K562 (cell line): ENCODE data around the gene PRKCB. TPM values are rescaled to one million over a fixed set of nuclear protein-coding genes. Genes with fewer than 3 reads are reported as not detected.

Experiments
- C11orf30 ChIP-seq: fragments of 450-650 bp; IDR thresholded peaks from 2 replicates; pipeline ENCODE4 v1.6.1; 2016; ENCODE audit warnings: low read depth, mild to moderate bottlenecking
- CBFA2T3 ChIP-seq: fragments of 450-650 bp; IDR thresholded peaks from 2 replicates; pipeline ENCODE4 v1.6.1; 2017
- CHAMP1 ChIP-seq: fragments of 450-650 bp; IDR thresholded peaks from 2 replicates; pipeline ENCODE4 v1.6.1; 2016; ENCODE audit warnings: mild to moderate bottlenecking
- COPS2 ChIP-seq: fragments of 450-650 bp; conservative IDR thresholded peaks from 2 replicates; pipeline ENCODE4 v1.6.1; 2016; ENCODE audit warnings: mild to moderate bottlenecking, moderate library complexity
- DPF2 ChIP-seq: fragments of 450-650 bp; IDR thresholded peaks from 2 replicates; pipeline ENCODE4 v1.6.1; 2016
- FOXK1 ChIP-seq: sonication (generic); formaldehyde crosslinking; IDR thresholded peaks from 2 replicates; pipeline ENCODE4 v1.8.0; 2022; ENCODE audit warnings: missing genetic modification reagents, mild to moderate bottlenecking, borderline replicate concordance
- GABPB1 ChIP-seq: sonication (generic); formaldehyde crosslinking; IDR thresholded peaks from 2 replicates; pipeline ENCODE4 v1.8.0; 2022; ENCODE audit warnings: mild to moderate bottlenecking, missing genetic modification reagents
- GATAD2A ChIP-seq: fragments of 450-650 bp; IDR thresholded peaks from 2 replicates; pipeline ENCODE4 v1.6.1; 2017
- JUND ChIP-seq, 2 experiments: IDR thresholded peaks; 2 replicates in 1 of 2; 3 replicates in 1 of 2; pipeline ENCODE4 v1.6.1; 2011; ENCODE audit warnings: borderline replicate concordance in 2 of 2, low read depth in 2 of 2, low read length in 2 of 2, improper control_type of control experiment in 1 of 2, missing biosample characterization in 1 of 2, missing genetic modification characterization in 1 of 2, missing genetic modification reagents in 1 of 2
- LEF1 ChIP-seq: fragments of 450-650 bp; IDR thresholded peaks from 2 replicates; pipeline ENCODE4 v1.6.1; 2016; ENCODE audit warnings: mild to moderate bottlenecking
- NR4A1 ChIP-seq, 2 experiments: fragments of 250-450 bp in 1 of 2; fragments of 450-650 bp in 1 of 2; sonication (Bioruptor Pico) in 1 of 2; IDR thresholded peaks; 2 replicates each; pipeline versions ENCODE4 v1.4.0 to v1.6.1; 2016 to 2020; ENCODE audit warnings: mild to moderate bottlenecking in 2 of 2, missing compliant biosample characterization in 1 of 2, missing genetic modification characterization in 1 of 2, moderate library complexity in 1 of 2
- PRPF4 ChIP-seq: fragments of 200-400 bp; formaldehyde crosslinking; IDR thresholded peaks from one replicate; pipeline ENCODE4 v1.6.1; 2017; ENCODE audit warnings: low read length, low read depth, mild to moderate bottlenecking; ENCODE audit not compliant: insufficient read depth, poor library complexity, severe bottlenecking
- RBM15 ChIP-seq: fragments of 200-400 bp; formaldehyde crosslinking; IDR thresholded peaks from 2 replicates; pipeline ENCODE4 v1.6.1; 2018; ENCODE audit warnings: mild to moderate bottlenecking, low read length, moderate library complexity; ENCODE audit not compliant: insufficient read depth
- SLC30A9 ChIP-seq: fragments of 250-450 bp; sonication (Bioruptor Pico); IDR thresholded peaks from 2 replicates; pipeline ENCODE4 v1.8.0; 2022; ENCODE audit warnings: mild to moderate bottlenecking, moderate library complexity
- SMARCA4 ChIP-seq: fragments of 450-650 bp; IDR thresholded peaks from 2 replicates; pipeline ENCODE4 v1.6.1; 2016
- TBP ChIP-seq: optimal IDR thresholded peaks from 2 replicates; pipeline ENCODE3; 2011; ENCODE audit warnings: low read depth, low read length, improper control_type of control experiment
- ZNF24 ChIP-seq: fragments of 450-650 bp; IDR thresholded peaks from 2 replicates; pipeline ENCODE4 v1.6.1; 2016
- ZNF280A ChIP-seq: fragments of 450-650 bp; IDR thresholded peaks from 2 replicates; pipeline ENCODE4 v1.6.1; 2018; ENCODE audit warnings: mild to moderate bottlenecking, low read depth; ENCODE audit not compliant: partially characterized antibody
- ZNF79 ChIP-seq: fragments of 250-450 bp; sonication (Bioruptor Pico); IDR thresholded peaks from 2 replicates; pipeline ENCODE4 v1.4.0; 2020; ENCODE audit warnings: low read depth, mild to moderate bottlenecking, moderate library complexity
- polyA plus RNA-seq, 8 experiments: library from polyadenylated mRNA; depleted of rRNA in 4 of 8; stranded (reverse) in 5 of 8; unstranded in 3 of 8; fragments of >200 nt; fragmentation: Nextera tagmentation in 2 of 8; fragmentation: Illumina TruSeq in 1 of 8; extraction: Ambion mirVana in 2 of 8; extraction: Trizol in 1 of 8; gene quantifications; 2 replicates each; pipeline versions ENCODE4 v1.2.1 to v1.2.3, GENCODE V29; 2011 to 2014; ENCODE audit warnings: inconsistent platforms in 1 of 8, missing spikeins in 1 of 8
- total RNA-seq, 7 experiments: library from RNA; depleted of rRNA in 6 of 7; stranded (reverse); fragments of >200 nt in 6 of 7; fragmentation: Illumina TruSeq in 2 of 7; extraction: Trizol in 2 of 7; gene quantifications; 2 replicates each; pipeline versions ENCODE4 v1.2.1 to v1.2.3, GENCODE V29; 2011 to 2021; ENCODE audit warnings: low replicate concordance in 1 of 7
- TF ChIP-seq, protein P1 (sequence below): fragments of 450-650 bp; IDR thresholded peaks from 2 replicates; pipeline ENCODE4 v1.6.1; 2016; ENCODE audit warnings: antibody characterized with exemption
- TF ChIP-seq, protein P2 (sequence below): sonication (generic); formaldehyde crosslinking; IDR thresholded peaks from 2 replicates; pipeline ENCODE4 v1.8.0; 2023; ENCODE audit warnings: mild to moderate bottlenecking, missing genetic modification reagents

PRKCB gene
- total and polyA plus RNA-seq, 9 of the 15 experiments (the other 6 are each of a cell fraction or from before 2014, with no cell fraction given) = 49.9 to 276 (median 148) TPM

DNA sequence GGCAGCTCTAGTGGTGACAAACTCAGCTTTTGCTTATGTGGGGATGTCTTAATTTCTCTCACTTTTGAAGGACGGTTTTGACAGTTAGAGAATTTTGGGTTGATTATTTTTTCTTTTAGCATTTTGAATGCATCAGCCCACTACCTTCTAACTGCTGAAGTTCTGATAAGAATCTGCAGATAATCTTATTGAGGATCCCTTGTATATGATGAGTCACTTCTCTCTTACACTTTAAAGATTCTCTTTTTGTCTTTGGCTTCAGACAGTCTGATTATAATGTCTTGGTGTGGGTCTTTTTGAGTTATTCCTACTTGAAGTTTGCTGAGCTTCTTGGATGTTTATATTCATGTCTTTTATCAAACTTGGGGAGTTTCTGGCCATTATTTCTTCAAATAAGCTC is 5.5 kb upstream of the PRKCB start (continued):
- TF ChIP-seq ZNF79 (CRISPR knock-in tag) (no peak), COPS2 (no peak), FOXK1 (no peak), DPF2 (peak; percentile 24; the same call in 1 of the 2 replicates), NR4A1 (CRISPR knock-in tag; IDR thresholded peaks at IDR 0.05) (no peak), NR4A1 (tag; IDR thresholded peaks at IDR 0.05) (no peak), LEF1 (no peak), RBM15 (no peak), CBFA2T3 (no peak), SLC30A9 (CRISPR knock-in tag) (no peak), TBP (no peak), CHAMP1 (0 out of 2 replicates have a peak, but pooled peaks have one; percentile 28), C11orf30 (peak; percentile 29; the same call in 1 of the 2 replicates), PRPF4 (no peak), JUND (IDR thresholded peaks at IDR 0.05; ENCODE audit: borderline replicate concordance, low read depth, low read length) (peak; percentile 28; the same call in 1 of the 2 replicates), JUND (tag; IDR thresholded peaks at IDR 0.05; ENCODE audit: borderline replicate concordance, low read depth, low read length) (0 out of 3 replicates have a peak, but pooled peaks have one; percentile 30), ZNF24 (no peak), GATAD2A (no peak), SMARCA4 (0 out of 2 replicates have a peak, but pooled peaks have one; percentile 33), ZNF280A (no peak), GABPB1 (CRISPR knock-in tag) (no peak)
- TF ChIP-seq, protein P1, sequence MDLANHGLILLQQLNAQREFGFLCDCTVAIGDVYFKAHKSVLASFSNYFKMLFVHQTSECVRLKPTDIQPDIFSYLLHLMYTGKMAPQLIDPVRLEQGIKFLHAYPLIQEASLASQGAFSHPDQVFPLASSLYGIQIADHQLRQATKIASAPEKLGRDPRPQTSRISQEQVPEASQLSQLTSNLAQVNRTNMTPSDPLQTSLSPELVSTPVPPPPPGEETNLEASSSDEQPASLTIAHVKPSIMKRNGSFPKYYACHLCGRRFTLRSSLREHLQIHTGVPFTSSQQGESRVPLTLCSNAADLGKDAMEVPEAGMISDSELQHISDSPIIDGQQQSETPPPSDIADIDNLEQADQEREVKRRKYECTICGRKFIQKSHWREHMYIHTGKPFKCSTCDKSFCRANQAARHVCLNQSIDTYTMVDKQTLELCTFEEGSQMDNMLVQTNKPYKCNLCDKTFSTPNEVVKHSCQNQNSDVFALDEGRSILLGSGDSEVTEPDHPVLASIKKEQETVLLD = no peak
- TF ChIP-seq, protein P2, sequence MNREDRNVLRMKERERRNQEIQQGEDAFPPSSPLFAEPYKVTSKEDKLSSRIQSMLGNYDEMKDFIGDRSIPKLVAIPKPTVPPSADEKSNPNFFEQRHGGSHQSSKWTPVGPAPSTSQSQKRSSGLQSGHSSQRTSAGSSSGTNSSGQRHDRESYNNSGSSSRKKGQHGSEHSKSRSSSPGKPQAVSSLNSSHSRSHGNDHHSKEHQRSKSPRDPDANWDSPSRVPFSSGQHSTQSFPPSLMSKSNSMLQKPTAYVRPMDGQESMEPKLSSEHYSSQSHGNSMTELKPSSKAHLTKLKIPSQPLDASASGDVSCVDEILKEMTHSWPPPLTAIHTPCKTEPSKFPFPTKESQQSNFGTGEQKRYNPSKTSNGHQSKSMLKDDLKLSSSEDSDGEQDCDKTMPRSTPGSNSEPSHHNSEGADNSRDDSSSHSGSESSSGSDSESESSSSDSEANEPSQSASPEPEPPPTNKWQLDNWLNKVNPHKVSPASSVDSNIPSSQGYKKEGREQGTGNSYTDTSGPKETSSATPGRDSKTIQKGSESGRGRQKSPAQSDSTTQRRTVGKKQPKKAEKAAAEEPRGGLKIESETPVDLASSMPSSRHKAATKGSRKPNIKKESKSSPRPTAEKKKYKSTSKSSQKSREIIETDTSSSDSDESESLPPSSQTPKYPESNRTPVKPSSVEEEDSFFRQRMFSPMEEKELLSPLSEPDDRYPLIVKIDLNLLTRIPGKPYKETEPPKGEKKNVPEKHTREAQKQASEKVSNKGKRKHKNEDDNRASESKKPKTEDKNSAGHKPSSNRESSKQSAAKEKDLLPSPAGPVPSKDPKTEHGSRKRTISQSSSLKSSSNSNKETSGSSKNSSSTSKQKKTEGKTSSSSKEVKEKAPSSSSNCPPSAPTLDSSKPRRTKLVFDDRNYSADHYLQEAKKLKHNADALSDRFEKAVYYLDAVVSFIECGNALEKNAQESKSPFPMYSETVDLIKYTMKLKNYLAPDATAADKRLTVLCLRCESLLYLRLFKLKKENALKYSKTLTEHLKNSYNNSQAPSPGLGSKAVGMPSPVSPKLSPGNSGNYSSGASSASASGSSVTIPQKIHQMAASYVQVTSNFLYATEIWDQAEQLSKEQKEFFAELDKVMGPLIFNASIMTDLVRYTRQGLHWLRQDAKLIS (CRISPR knock-in tag) = no peak
